CD8-positive, alpha-beta memory T cell (primary cell): ENCODE data around the gene NRGN. TPM values are rescaled to one million over a fixed set of nuclear protein-coding genes. Genes with fewer than 3 reads are reported as not detected.

Experiments used
- CTCF ChIA-PET: fragments of 350-600 bp; sonication (Branson Sonifier 250); formaldehyde crosslinking; loops from one replicate; lab custom pipeline; 2021; ENCODE audit warnings: antibody characterized with exemption; lab: Charles Lee
- POLR2A ChIA-PET: fragments of 350-600 bp; sonication (Branson Sonifier 250); formaldehyde crosslinking; loops from one replicate; lab custom pipeline; 2021; ENCODE audit warnings: antibody characterized with exemption; lab: Charles Lee
- DNase-seq, 5 donors: peaks; one replicate each; pipeline versions ENCODE4 v3.0.0 to v3.0.0-alpha.2; 2020 to 2022; ENCODE audit warnings: mixed read lengths in 1 of 5
- H3K27ac ChIP-seq: one replicate; pipeline ENCODE4 v1.7.0; 2013; ENCODE audit warnings: low read depth, mild to moderate bottlenecking, low read length, moderate library complexity
- H3K27me3 ChIP-seq: 2 replicates; pipeline ENCODE4 v1.7.0; 2013; ENCODE audit warnings: low read length, mild to moderate bottlenecking; ENCODE audit not compliant: insufficient read depth, poor library complexity, severe bottlenecking
- H3K36me3 ChIP-seq: 2 replicates; pipeline ENCODE4 v1.7.0; 2013; ENCODE audit warnings: mild to moderate bottlenecking, low read length, moderate library complexity; ENCODE audit not compliant: insufficient read depth
- H3K4me1 ChIP-seq: 2 replicates; pipeline ENCODE4 v1.7.0; 2013; ENCODE audit warnings: mild to moderate bottlenecking, low read length, moderate library complexity; ENCODE audit not compliant: insufficient read depth
- H3K4me3 ChIP-seq: 2 replicates; pipeline ENCODE4 v1.7.0; 2013; ENCODE audit warnings: mild to moderate bottlenecking, low read length
- H3K9me3 ChIP-seq: 2 replicates; pipeline ENCODE4 v1.7.0; 2013; ENCODE audit warnings: mild to moderate bottlenecking, low read length
- H3K27ac Mint-ChIP-seq, 8 donors: one replicate each; pipeline ENCODE4 v1.8.0; 2020 to 2021; ENCODE audit warnings: mixed read lengths in 8 of 8, mild to moderate bottlenecking in 6 of 8, inconsistent platforms in 3 of 8, moderate library complexity in 3 of 8
- H3K27me3 Mint-ChIP-seq, 2 donors: one replicate each; pipeline ENCODE4 v1.8.0; 2020 to 2021; ENCODE audit warnings: mixed read lengths in 2 of 2, mild to moderate bottlenecking in 1 of 2, moderate library complexity in 1 of 2
- H3K36me3 Mint-ChIP-seq, 3 donors: one replicate each; pipeline ENCODE4 v1.8.0; 2020 to 2021; ENCODE audit warnings: mixed read lengths in 3 of 3, inconsistent platforms in 1 of 3, mild to moderate bottlenecking in 1 of 3
- H3K4me1 Mint-ChIP-seq, 3 donors: one replicate each; pipeline ENCODE4 v1.8.0; 2020 to 2021; ENCODE audit warnings: mixed read lengths in 3 of 3, inconsistent platforms in 1 of 3, mild to moderate bottlenecking in 1 of 3
- H3K4me3 Mint-ChIP-seq, 7 donors: one replicate each; pipeline ENCODE4 v1.8.0; 2020 to 2021; ENCODE audit warnings: mixed read lengths in 7 of 7, mild to moderate bottlenecking in 6 of 7, moderate library complexity in 4 of 7, inconsistent platforms in 2 of 7
- H3K9me3 Mint-ChIP-seq, 5 donors: one replicate each; pipeline ENCODE4 v1.8.0; 2020 to 2022; ENCODE audit warnings: mixed read lengths in 5 of 5, mild to moderate bottlenecking in 3 of 5, moderate library complexity in 2 of 5, inconsistent platforms in 1 of 5
- polyA plus RNA-seq: library from polyadenylated mRNA; unstranded; fragments of 300-500 nt; fragmentation: Illumina TruSeq; gene quantifications from one replicate; pipeline ENCODE4 v1.2.3, GENCODE V29; 2021
- total RNA-seq, 2 experiments: library from RNA; stranded (reverse); gene quantifications; one replicate each; pipeline ENCODE4 v1.2.3, GENCODE V29; 2021

Gene NRGN
- total and polyA plus RNA-seq, 3 experiments from 2014 or later, result 4.6 to 6.4 TPM; not detected in 1

GRCh38 chr11:124759266-124760204 lies 19.8 kb downstream of the NRGN start:
- DNase-seq, result no peak
- ChIA-PET POLR2A (no interaction called here), CTCF (interaction anchor here (1.0 to 3.1 kb wide), 5 partner anchors 10 to 90 kb away, joined by 3 to 41 read pairs (median 6); no protein-coding TSS in a partner anchor)
- no peaks in the 10 kb centered on the region for H3K36me3 ChIP-seq
- H3K27me3 Mint-ChIP-seq, result peaks cover 44 to 62% of the 10 kb centered on the region in 2 donors
- no peak overlapping the region for H3K27ac ChIP-seq
- peak overlapping the region in 4 of 7 donors; percentile 24 to 61 (median 36) for H3K4me3 Mint-ChIP-seq
- no peak overlapping the region for H3K27ac Mint-ChIP-seq
- H3K4me1 Mint-ChIP-seq, result peaks cover 14 to 40% (median 17%) of the 10 kb centered on the region in 3 donors
- H3K27me3 ChIP-seq, result peaks cover 44% of the 10 kb centered on the region
- H3K9me3 Mint-ChIP-seq, result no peaks in the 10 kb centered on the region
- peaks cover 31% of the 10 kb centered on the region for H3K4me1 ChIP-seq
- no peaks in the 10 kb centered on the region for H3K9me3 ChIP-seq
- peaks cover 0 to 2% (median 0%) of the 10 kb centered on the region in 3 donors for H3K36me3 Mint-ChIP-seq
- no peak overlapping the region for H3K4me3 ChIP-seq

- H3K4me3 ChIP-seq, result no peak overlapping the region
- ChIA-PET CTCF (interaction anchor here (7.1 kb wide), 1 partner anchor 90 kb away, joined by 90 read pairs; no protein-coding TSS in a partner anchor), POLR2A (no interaction called here)
- peaks cover 44% of the 10 kb centered on the region for H3K27me3 ChIP-seq
- peaks cover 31% of the 10 kb centered on the region for H3K4me1 ChIP-seq
- Mint-ChIP-seq H3K9me3 (no peaks in the 10 kb centered on the region), H3K27ac (no peak overlapping the region), H3K4me1 (peaks cover 14 to 40% (median 17%) of the 10 kb centered on the region in 3 donors), H3K36me3 (peaks cover 0 to 2% (median 0%) of the 10 kb centered on the region in 3 donors), H3K27me3 (peaks cover 42 to 62% of the 10 kb centered on the region in 2 donors), H3K4me3 (peak overlapping the region in 3 of 7 donors; percentile 24 to 77 (median 31))
- H3K36me3 ChIP-seq, result no peaks in the 10 kb centered on the region
- no peaks in the 10 kb centered on the region for H3K9me3 ChIP-seq
- DNase-seq, result no peak
- H3K27ac ChIP-seq, result no peak overlapping the region
Measured at GRCh38 chr11:124760205-124760652, 20.5 kb downstream of the NRGN start.

GRCh38 chr11:124760806-124761205 lies 21.1 kb downstream of the NRGN start:
- Histone ChIP-seq H3K4me3 (no peak overlapping the region), H3K36me3 (no peaks in the 10 kb centered on the region), H3K27me3 (peaks cover 44% of the 10 kb centered on the region), H3K4me1 (peaks cover 31% of the 10 kb centered on the region), H3K27ac (no peak overlapping the region), H3K9me3 (no peaks in the 10 kb centered on the region)
- Mint-ChIP-seq H3K27ac (no peak overlapping the region), H3K4me3 (peak overlapping the region in 3 of 7 donors; percentile 37 to 42 (median 41)), H3K36me3 (peaks cover 0 to 4% (median 0%) of the 10 kb centered on the region in 3 donors), H3K9me3 (no peaks in the 10 kb centered on the region), H3K27me3 (peaks cover 40 to 61% of the 10 kb centered on the region in 2 donors), H3K4me1 (peaks cover 14 to 40% (median 17%) of the 10 kb centered on the region in 3 donors)
- no peak for DNase-seq
- CTCF ChIA-PET, result interaction anchor here (0.9 to 7.1 kb wide), 5 partner anchors 9 to 90 kb away, joined by 3 to 90 read pairs (median 4); partner anchors contain the start of gene SPA17
- POLR2A ChIA-PET, result no interaction called here

- Histone ChIP-seq H3K36me3 (no peaks in the 10 kb centered on the region), H3K9me3 (no peaks in the 10 kb centered on the region), H3K27ac (no peak overlapping the region), H3K4me1 (peaks cover 31% of the 10 kb centered on the region), H3K4me3 (peak overlapping the region; percentile 50), H3K27me3 (peaks cover 44% of the 10 kb centered on the region)
- peaks cover 14 to 40% (median 17%) of the 10 kb centered on the region in 3 donors for H3K4me1 Mint-ChIP-seq
- peak overlapping the region; percentile 52 to 96 (median 66) for H3K4me3 Mint-ChIP-seq
- no peak for DNase-seq
- peaks cover 33 to 54% of the 10 kb centered on the region in 2 donors for H3K27me3 Mint-ChIP-seq
- H3K9me3 Mint-ChIP-seq, result no peaks in the 10 kb centered on the region
- CTCF ChIA-PET, result interaction anchor here (0.6 to 7.1 kb wide), 12 partner anchors 8 to 398 kb away, joined by 3 to 90 read pairs (median 7); partner anchors contain the start of genes NRGN, SPA17 and VSIG2
- POLR2A ChIA-PET, result interaction anchor here (1.6 kb wide), 1 partner anchor 88 kb away, joined by 4 read pairs; the partner anchor contains the start of genes SIAE and SPA17
- H3K27ac Mint-ChIP-seq, result peak overlapping the region in 2 of 8 donors; percentile 29 to 58
- peaks cover 0 to 7% (median 2%) of the 10 kb centered on the region in 3 donors for H3K36me3 Mint-ChIP-seq
Measured at GRCh38 chr11:124761301-124762104, 21.8 kb downstream of the NRGN start.

DNA sequence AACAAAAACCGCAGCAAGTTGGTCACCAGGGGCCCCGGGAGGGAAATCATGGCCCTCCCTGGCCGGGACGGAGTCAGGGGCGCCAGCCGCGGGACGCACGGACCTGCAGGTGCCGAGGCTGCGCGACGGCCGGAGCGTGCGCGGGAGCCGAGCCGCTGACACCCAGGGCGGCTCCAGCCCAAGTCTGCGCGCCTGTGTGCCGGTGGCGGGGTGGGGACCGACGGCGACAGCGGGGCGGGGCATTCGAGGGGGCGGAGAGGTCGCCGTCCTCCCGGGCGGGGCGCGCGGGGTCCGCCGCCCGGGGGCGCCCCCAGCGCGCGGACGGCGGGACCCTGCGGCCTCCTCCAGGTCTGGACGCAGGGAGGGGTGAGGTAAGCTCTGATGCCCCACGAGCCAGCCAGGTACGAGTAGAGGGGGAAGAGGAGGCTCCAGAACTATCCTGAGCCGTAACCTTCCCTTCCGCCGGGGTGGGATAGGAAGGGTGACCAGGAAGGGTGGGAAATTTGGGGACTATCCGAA lies 22.4 kb downstream of the NRGN start, which contains the start of gene ESAM:
Gene ESAM, minus strand, starts transcription at position 186 of the 519 bp plus-strand sequence. Its CDS starts 136 bp downstream, at position 50.
- POLR2A ChIA-PET, result interaction anchor here (1.6 to 1.8 kb wide), 2 partner anchors 16 to 89 kb away, joined by 4 to 18 read pairs; partner anchors contain the start of genes SIAE and SPA17
- H3K27me3 Mint-ChIP-seq, result peaks cover 26 to 48% of the 10 kb centered on the region in 2 donors
- no peaks in the 10 kb centered on the region for H3K36me3 ChIP-seq
- H3K4me3 Mint-ChIP-seq, result peak within 1 kb of the TSS; percentile 85 to 97 (median 91)
- H3K9me3 Mint-ChIP-seq, result no peaks in the 10 kb centered on the region
- peaks cover 14 to 40% (median 17%) of the 10 kb centered on the region in 3 donors for H3K4me1 Mint-ChIP-seq
- no peaks in the 10 kb centered on the region for H3K9me3 ChIP-seq
- H3K27me3 ChIP-seq, result peaks cover 44% of the 10 kb centered on the region
- H3K27ac ChIP-seq, result peak within 1 kb of the TSS; percentile 24
- H3K27ac Mint-ChIP-seq, result peak within 1 kb of the TSS in 7 of 8 donors; percentile 0 to 91 (median 76)
- CTCF ChIA-PET, result interaction anchor here (0.7 to 7.1 kb wide), 21 partner anchors 8 to 120 kb away, joined by 3 to 90 read pairs (median 6); partner anchors contain the start of genes MSANTD2, NRGN, SIAE and SPA17
- H3K4me1 ChIP-seq, result peaks cover 31% of the 10 kb centered on the region
- peak within 1 kb of the TSS; percentile 68 for H3K4me3 ChIP-seq
- DNase-seq, result peak; percentile 58 to 78 (median 60)
- peaks cover 0 to 11% (median 2%) of the 10 kb centered on the region in 3 donors for H3K36me3 Mint-ChIP-seq

- DNase-seq, result no peak
- no peaks in the 10 kb centered on the region for H3K9me3 ChIP-seq
- Mint-ChIP-seq H3K4me3 (peak overlapping the region; percentile 85 to 97 (median 91)), H3K4me1 (peaks cover 14 to 40% (median 17%) of the 10 kb centered on the region in 3 donors), H3K27ac (peak overlapping the region in 4 of 8 donors; percentile 0 to 89 (median 68)), H3K9me3 (no peaks in the 10 kb centered on the region), H3K36me3 (peaks cover 0 to 15% (median 2%) of the 10 kb centered on the region in 3 donors), H3K27me3 (peaks cover 21 to 43% of the 10 kb centered on the region in 2 donors)
- H3K27me3 ChIP-seq, result peaks cover 42% of the 10 kb centered on the region
- no peaks in the 10 kb centered on the region for H3K36me3 ChIP-seq
- H3K4me1 ChIP-seq, result peaks cover 31% of the 10 kb centered on the region
- peak overlapping the region; percentile 24 for H3K27ac ChIP-seq
- CTCF ChIA-PET, result interaction anchor here (0.6 to 7.1 kb wide), 23 partner anchors 9 to 123 kb away, joined by 3 to 90 read pairs (median 6); partner anchors contain the start of genes MSANTD2, NRGN, SIAE and SPA17
- H3K4me3 ChIP-seq, result peak overlapping the region; percentile 68
- POLR2A ChIA-PET, result interaction anchor here (0.8 to 1.8 kb wide), 3 partner anchors 16 to 89 kb away, joined by 4 to 18 read pairs (median 4); partner anchors contain the start of genes SIAE and SPA17
Measured at GRCh38 chr11:124762624-124763155, 22.9 kb downstream of the NRGN start.
